H1 (cell line): Measurements from ENCODE around the gene GPS1.

Experiments used
- POLR2A ChIP-seq, 2 experiments: IDR thresholded peaks; 1 replicate in 1 of 2; 2 replicates in 1 of 2; pipeline ENCODE4 v1.6.1; 2011; ENCODE audit warnings: low read depth in 2 of 2, low read length in 2 of 2, mild to moderate bottlenecking in 2 of 2; ENCODE audit errors: control extremely low read depth in 1 of 2
- SIN3A ChIP-seq, 2 experiments: IDR thresholded peaks in 1 of 2; conservative IDR thresholded peaks in 1 of 2; 2 replicates each; pipeline ENCODE4 v1.6.1; 2011 to 2012; ENCODE audit warnings: low read length in 2 of 2, improper control_type of control experiment in 1 of 2, low read depth in 1 of 2, mild to moderate bottlenecking in 1 of 2
- YY1 ChIP-seq: IDR thresholded peaks from 2 replicates; pipeline ENCODE4 v1.6.1; 2011; ENCODE audit warnings: low read depth, mild to moderate bottlenecking, low read length
- TF ChIP-seq, protein P1 (sequence below), 3 experiments: IDR thresholded peaks; 1 replicate in 2 of 3; 2 replicates in 1 of 3; pipeline versions ENCODE4 v1.5.1 to v1.6.1; 2011; ENCODE audit warnings: low read length in 3 of 3, mild to moderate bottlenecking in 3 of 3, inconsistent platforms in 2 of 3, low read depth in 1 of 3, moderate library complexity in 1 of 3; ENCODE audit not compliant: insufficient read depth in 1 of 3; ENCODE audit errors: control extremely low read depth in 1 of 3
- TF ChIP-seq, protein P2 (sequence below): IDR thresholded peaks from 2 replicates; pipeline ENCODE4 v1.6.1; 2011; ENCODE audit warnings: low read length, improper control_type of control experiment
- TF ChIP-seq, protein P3 (sequence below): IDR thresholded peaks from 2 replicates; pipeline ENCODE4 v1.6.1; 2011; ENCODE audit warnings: low read depth, mild to moderate bottlenecking, low read length; ENCODE audit not compliant: insufficient read depth

DNA sequence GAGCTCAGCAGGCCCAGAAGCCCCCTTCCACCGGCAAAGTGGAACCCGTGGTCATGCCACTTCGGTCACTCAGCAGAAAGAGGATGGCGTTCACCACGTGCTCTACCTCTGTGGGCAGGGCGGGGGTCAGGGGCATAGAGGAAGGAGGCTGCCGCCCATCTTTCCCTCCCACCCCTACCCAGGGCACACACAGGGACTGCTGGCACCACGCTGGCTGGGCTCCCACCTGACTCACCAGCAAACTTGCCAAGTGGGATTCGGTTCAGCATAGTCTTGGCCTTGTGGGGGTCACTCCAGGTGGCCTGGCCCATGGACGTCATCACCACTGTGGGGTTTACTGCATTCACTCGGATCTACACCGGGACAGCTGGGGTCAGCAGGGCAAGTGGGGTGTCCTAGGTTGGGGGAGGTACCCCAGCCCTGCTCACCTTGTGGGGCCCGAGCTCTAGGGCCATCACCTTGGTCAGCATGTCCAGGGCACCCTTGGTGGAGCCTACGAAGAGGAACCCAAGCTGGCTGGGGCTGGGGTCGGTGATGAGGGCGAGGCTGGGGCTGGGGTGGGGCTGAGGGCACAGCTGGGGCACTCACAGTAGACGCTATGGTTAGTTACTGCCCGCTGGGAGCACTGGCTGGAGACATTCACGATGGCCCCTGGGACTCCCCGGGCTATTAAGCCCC is 15.6 kb upstream of the GPS1 start:
- no peak for TF ChIP-seq YY1
- TF ChIP-seq, protein P1, sequence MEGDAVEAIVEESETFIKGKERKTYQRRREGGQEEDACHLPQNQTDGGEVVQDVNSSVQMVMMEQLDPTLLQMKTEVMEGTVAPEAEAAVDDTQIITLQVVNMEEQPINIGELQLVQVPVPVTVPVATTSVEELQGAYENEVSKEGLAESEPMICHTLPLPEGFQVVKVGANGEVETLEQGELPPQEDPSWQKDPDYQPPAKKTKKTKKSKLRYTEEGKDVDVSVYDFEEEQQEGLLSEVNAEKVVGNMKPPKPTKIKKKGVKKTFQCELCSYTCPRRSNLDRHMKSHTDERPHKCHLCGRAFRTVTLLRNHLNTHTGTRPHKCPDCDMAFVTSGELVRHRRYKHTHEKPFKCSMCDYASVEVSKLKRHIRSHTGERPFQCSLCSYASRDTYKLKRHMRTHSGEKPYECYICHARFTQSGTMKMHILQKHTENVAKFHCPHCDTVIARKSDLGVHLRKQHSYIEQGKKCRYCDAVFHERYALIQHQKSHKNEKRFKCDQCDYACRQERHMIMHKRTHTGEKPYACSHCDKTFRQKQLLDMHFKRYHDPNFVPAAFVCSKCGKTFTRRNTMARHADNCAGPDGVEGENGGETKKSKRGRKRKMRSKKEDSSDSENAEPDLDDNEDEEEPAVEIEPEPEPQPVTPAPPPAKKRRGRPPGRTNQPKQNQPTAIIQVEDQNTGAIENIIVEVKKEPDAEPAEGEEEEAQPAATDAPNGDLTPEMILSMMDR (IDR thresholded peaks at IDR 0.05; ENCODE audit: control extremely low read depth in 1 of 3, insufficient read depth in 1 of 3, low read depth in 1 of 3, low read length in 3 of 3), result no peak
- no peak for TF ChIP-seq SIN3A (conservative IDR thresholded peaks at IDR 0.05 in 1 of 2, IDR thresholded peaks at IDR 0.05 in 1 of 2; ENCODE audit: low read depth in 1 of 2, low read length in 2 of 2)
- TF ChIP-seq, protein P2, sequence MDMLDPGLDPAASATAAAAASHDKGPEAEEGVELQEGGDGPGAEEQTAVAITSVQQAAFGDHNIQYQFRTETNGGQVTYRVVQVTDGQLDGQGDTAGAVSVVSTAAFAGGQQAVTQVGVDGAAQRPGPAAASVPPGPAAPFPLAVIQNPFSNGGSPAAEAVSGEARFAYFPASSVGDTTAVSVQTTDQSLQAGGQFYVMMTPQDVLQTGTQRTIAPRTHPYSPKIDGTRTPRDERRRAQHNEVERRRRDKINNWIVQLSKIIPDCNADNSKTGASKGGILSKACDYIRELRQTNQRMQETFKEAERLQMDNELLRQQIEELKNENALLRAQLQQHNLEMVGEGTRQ, result no peak
- TF ChIP-seq POLR2A (IDR thresholded peaks at IDR 0.05; ENCODE audit: control extremely low read depth in 1 of 2, low read depth in 2 of 2, low read length in 2 of 2), result no peak
- TF ChIP-seq, protein P3, sequence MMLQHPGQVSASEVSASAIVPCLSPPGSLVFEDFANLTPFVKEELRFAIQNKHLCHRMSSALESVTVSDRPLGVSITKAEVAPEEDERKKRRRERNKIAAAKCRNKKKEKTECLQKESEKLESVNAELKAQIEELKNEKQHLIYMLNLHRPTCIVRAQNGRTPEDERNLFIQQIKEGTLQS, result no peak
